ENCODE results near the gene OR2H2.

OR2H2 gene

GRCh38 chr6:29631209-29631810 lies 46.4 kb downstream of the OR2H2 start:
- DNase-seq: no peak

- peak; percentile 48 for DNase-seq
These were observed 47.2 kb downstream of the OR2H2 start for GRCh38 chr6:29631860-29632731.

- DNase-seq: peak; percentile 62
These were observed 48.0 kb downstream of the OR2H2 start, which contains the start of gene GABBR1 for GRCh38 chr6:29632789-29633533. Gene GABBR1, minus strand, starts transcription at chr6:29633183. Its CDS starts 798 bp downstream, at chr6:29632385.

GRCh38 chr6:29633534-29633905 lies 48.6 kb downstream of the OR2H2 start:
- no peak for DNase-seq

DNA sequence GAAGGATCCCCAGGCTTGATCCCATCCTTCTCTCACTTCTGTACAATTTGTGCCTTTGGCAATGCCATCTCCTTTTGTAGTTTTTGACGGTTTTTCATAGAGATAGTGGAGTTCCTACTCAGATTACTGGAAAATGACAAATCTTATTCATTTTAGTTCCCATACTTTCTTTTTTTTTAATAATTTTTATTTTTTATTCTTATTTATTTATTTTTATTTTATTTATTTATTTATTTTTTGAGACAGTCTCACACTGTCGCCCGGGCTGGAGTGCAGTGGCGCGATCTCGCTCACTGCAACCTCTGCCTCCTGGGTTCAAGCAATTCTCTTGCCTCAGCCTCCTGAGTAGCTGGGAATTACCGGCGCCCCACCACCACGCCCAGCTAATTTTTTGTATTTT lies 52.3 kb downstream of the OR2H2 start:
- no peak for DNase-seq

Data from activated effector memory CD4-positive, alpha-beta T cell treated with Interleukin-2 at 50 U/mL for 16 hours (primary cell).